BLaER1 treated with 17β-estradiol and CSF1 and Interleukin-3, amounts not matched to agents 10 nM and 100 nM (cell line): ENCODE measurements around the gene USP12.
"Not testable (repeated sequence)": the region's sequence is repeated elsewhere in the genome, so short reads cannot be mapped to it uniquely, and the experiment has no call there.

Source experiments
- H3K27ac ChIP-seq, 11 experiments: shearing (Covaris generic); formaldehyde crosslinking; 2 replicates each; pipeline ENCODE4 v1.8.1; 2022
- H3K27me3 ChIP-seq, 11 experiments: shearing (Covaris generic); formaldehyde crosslinking; 2 replicates each; pipeline ENCODE4 v1.8.1; 2022
- H3K36me3 ChIP-seq, 11 experiments: shearing (Covaris generic); formaldehyde crosslinking; 2 replicates each; pipeline ENCODE4 v1.8.1; 2022
- H3K4me1 ChIP-seq, 10 experiments: shearing (Covaris generic); formaldehyde crosslinking; 2 replicates each; pipeline ENCODE4 v1.8.1; 2022
- H3K4me2 ChIP-seq, 11 experiments: shearing (Covaris generic); formaldehyde crosslinking; 2 replicates each; pipeline ENCODE4 v1.8.1; 2022
- H3K4me3 ChIP-seq, 10 experiments: shearing (Covaris generic); formaldehyde crosslinking; 2 replicates each; pipeline ENCODE4 v1.8.1; 2022
- H3K9ac ChIP-seq, 11 experiments: shearing (Covaris generic); formaldehyde crosslinking; 2 replicates each; pipeline ENCODE4 v1.8.1; 2022
- H3K9me3 ChIP-seq, 11 experiments: shearing (Covaris generic); formaldehyde crosslinking; replicated peaks in 1 of 11; 2 replicates each; pipeline ENCODE4 v1.8.1; 2022
- H4K20me1 ChIP-seq, 11 experiments: shearing (Covaris generic); formaldehyde crosslinking; 2 replicates each; pipeline ENCODE4 v1.8.1; 2022
- Cebpa-rat ChIP-seq, 11 experiments: shearing (Covaris generic); IDR thresholded peaks; 2 replicates each; pipeline ENCODE4 v1.8.1; 2022

The USP12 gene

GRCh38 chr13:27073186-27073585 is 98.4 kb downstream of the USP12 start:
- Histone ChIP-seq H4K20me1 (peaks cover 0 to 12% (median 0%) of the 10 kb centered on the region in 11 experiments; a peak in 1 of 22 replicates), H3K9ac (no peak overlapping the region), H3K4me1 (no peaks in the 10 kb centered on the region), H3K36me3 (peaks cover 36 to 88% (median 59%) of the 10 kb centered on the region in 11 experiments), H3K27me3 (no peaks in the 10 kb centered on the region), H3K27ac (no peak overlapping the region), H3K9me3 (no peaks in the 10 kb centered on the region), H3K4me3 (no peak overlapping the region), H3K4me2 (no peak overlapping the region)
- TF ChIP-seq Cebpa-rat (IDR thresholded peaks at IDR 0.05), result no peak

GRCh38 chr13:27066123-27066522 is 105.5 kb downstream of the USP12 start:
- H3K4me2 ChIP-seq, H3K4me3 ChIP-seq, H3K27me3 ChIP-seq, H3K4me1 ChIP-seq, H4K20me1 ChIP-seq, H3K9ac ChIP-seq, H3K27ac ChIP-seq: not testable (repeated sequence)
- peaks cover 7 to 19% (median 10%) of the 10 kb centered on the region in 11 experiments for H3K9me3 ChIP-seq
- H3K36me3 ChIP-seq, result peaks cover 14 to 62% (median 22%) of the 10 kb centered on the region in 11 experiments

DNA sequence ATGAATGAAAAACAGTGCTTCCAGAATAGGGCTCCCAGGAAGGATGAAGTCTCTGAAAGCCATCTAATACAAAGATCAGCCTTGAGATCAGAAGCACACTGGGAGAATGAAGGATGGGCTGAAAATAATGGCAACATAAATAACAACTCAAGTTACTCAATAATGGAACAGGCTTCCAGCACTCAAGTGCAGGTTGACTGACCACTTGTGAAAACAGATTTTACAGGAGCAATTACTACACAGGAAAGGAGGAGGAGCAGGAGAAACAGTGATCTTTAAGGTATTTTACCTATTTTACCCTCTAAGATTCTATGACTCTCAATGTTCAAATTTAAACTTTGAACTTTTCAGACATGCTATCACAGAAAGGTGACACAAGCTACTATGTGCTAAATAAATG is 106.0 kb downstream of the USP12 start:
- Histone ChIP-seq H4K20me1 (no peaks in the 10 kb centered on the region), H3K36me3 (peaks cover 14 to 56% (median 19%) of the 10 kb centered on the region in 11 experiments), H3K27ac (no peak overlapping the region), H3K9me3 (peaks cover 7 to 19% (median 10%) of the 10 kb centered on the region in 11 experiments), H3K4me3 (no peak overlapping the region), H3K4me2 (no peak overlapping the region), H3K27me3 (no peaks in the 10 kb centered on the region), H3K4me1 (no peaks in the 10 kb centered on the region), H3K9ac (no peak overlapping the region)
- TF ChIP-seq Cebpa-rat (IDR thresholded peaks at IDR 0.05), result no peak

GRCh38 chr13:27064252-27064995 is 107.2 kb downstream of the USP12 start:
- Histone ChIP-seq H3K9me3 (peaks cover 7 to 19% (median 10%) of the 10 kb centered on the region in 11 experiments), H3K4me1 (no peaks in the 10 kb centered on the region), H3K27ac (no peak overlapping the region), H3K27me3 (no peaks in the 10 kb centered on the region), H3K36me3 (peaks cover 7 to 45% (median 9%) of the 10 kb centered on the region in 11 experiments), H3K9ac (no peak overlapping the region), H3K4me2 (no peak overlapping the region), H3K4me3 (no peak overlapping the region), H4K20me1 (no peaks in the 10 kb centered on the region)
- TF ChIP-seq Cebpa-rat (IDR thresholded peaks at IDR 0.05), result no peak

DNA sequence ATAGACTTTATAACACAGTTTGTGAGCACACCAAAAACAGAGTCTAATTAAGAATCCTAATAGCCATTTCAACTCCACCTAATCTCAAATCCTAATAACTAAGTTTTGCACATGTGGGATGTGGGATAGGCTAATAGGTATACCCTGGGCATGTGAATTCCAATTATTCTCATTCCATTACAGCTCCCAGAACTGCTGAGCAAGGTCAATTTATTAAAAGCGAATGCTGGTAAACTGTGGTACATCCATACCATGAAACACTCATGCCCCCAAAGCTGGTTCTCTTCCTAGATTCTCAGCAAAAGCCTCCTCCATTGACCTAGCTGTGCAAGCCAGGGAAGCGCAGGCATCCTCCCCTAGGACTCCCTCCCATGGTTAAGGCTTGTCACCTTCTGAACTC is 113.8 kb downstream of the USP12 start:
- Histone ChIP-seq H3K36me3 (0 out of 22 replicates have a peak, but pooled peaks cover 0 to 8% (median 0%) of the 10 kb centered on the region in 11 experiments), H3K9ac (no peak overlapping the region), H3K27ac (no peak overlapping the region), H3K4me2 (no peak overlapping the region), H3K9me3 (peaks cover 0 to 7% (median 2%) of the 10 kb centered on the region in 11 experiments; a peak in 14 of 22 replicates), H3K4me3 (no peak overlapping the region), H3K4me1 (peaks cover 0 to 6% (median 0%) of the 10 kb centered on the region in 10 experiments; a peak in 1 of 20 replicates), H4K20me1 (peaks cover 0 to 10% (median 0%) of the 10 kb centered on the region in 11 experiments; a peak in 1 of 22 replicates), H3K27me3 (no peaks in the 10 kb centered on the region)
- no peak for TF ChIP-seq Cebpa-rat (IDR thresholded peaks at IDR 0.05)

DNA sequence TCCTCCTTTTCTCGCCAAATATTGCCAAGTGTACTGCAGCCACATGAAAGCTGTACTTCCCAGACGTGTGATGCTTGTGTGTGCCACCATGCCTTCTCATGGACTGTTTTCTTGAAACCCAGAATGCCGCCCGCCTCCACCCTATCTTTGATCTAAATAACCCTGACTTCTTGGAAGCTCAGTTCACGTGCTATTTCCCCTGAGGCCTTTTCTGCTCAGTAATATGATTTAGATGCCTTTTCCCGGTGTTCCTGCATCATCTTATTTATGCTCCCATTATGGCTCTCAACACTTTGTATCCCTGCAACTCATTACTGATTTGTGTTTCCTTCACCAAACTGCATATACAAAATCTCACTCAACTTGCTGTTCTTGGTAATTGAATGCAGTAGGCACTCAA is 116.1 kb downstream of the USP12 start:
- Histone ChIP-seq H3K36me3 (peaks cover 0 to 11% (median 0%) of the 10 kb centered on the region in 11 experiments; a peak in 2 of 22 replicates), H3K27me3 (no peaks in the 10 kb centered on the region), H3K4me1 (peaks cover 0 to 6% (median 0%) of the 10 kb centered on the region in 10 experiments; a peak in 1 of 20 replicates), H4K20me1 (peaks cover 0 to 10% (median 0%) of the 10 kb centered on the region in 11 experiments; a peak in 1 of 22 replicates), H3K4me3 (no peak overlapping the region), H3K27ac (no peak overlapping the region), H3K4me2 (no peak overlapping the region), H3K9me3 (peaks cover 0 to 3% (median 0%) of the 10 kb centered on the region in 11 experiments; a peak in 4 of 22 replicates), H3K9ac (no peak overlapping the region)
- TF ChIP-seq Cebpa-rat (IDR thresholded peaks at IDR 0.05), result no peak

DNA sequence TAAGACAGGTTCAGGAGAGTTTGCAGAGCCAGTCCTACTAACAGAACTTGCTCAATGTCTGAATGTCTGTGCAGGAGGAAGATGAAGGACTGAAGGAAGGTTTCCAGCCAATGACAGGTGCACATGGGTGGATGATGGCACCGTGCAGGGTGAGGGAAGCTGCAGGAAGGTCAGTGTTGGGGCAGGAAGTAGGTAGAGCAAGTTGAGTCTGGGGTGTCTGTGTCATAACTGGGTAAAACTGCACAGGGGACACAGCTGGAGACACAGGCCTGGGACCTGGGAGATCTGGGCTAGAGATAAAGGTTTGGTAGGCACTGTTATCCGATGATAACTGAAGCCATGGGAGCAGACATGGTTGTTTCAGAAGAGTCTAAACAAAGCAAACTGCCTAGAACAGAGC is 116.9 kb downstream of the USP12 start:
- Histone ChIP-seq H3K36me3 (peaks cover 0 to 14% (median 0%) of the 10 kb centered on the region in 11 experiments; a peak in 2 of 22 replicates), H3K27ac (no peak overlapping the region), H3K4me3 (no peak overlapping the region), H3K4me1 (peaks cover 0 to 6% (median 0%) of the 10 kb centered on the region in 10 experiments; a peak in 1 of 20 replicates), H4K20me1 (peaks cover 0 to 10% (median 0%) of the 10 kb centered on the region in 11 experiments; a peak in 1 of 22 replicates), H3K9ac (no peak overlapping the region), H3K4me2 (no peak overlapping the region), H3K27me3 (no peaks in the 10 kb centered on the region), H3K9me3 (peaks cover 0 to 6% (median 0%) of the 10 kb centered on the region in 11 experiments; a peak in 4 of 22 replicates)
- no peak for TF ChIP-seq Cebpa-rat (IDR thresholded peaks at IDR 0.05)

GRCh38 chr13:27053902-27054595 is 117.6 kb downstream of the USP12 start:
- Histone ChIP-seq H3K36me3 (peaks cover 0 to 9% (median 0%) of the 10 kb centered on the region in 11 experiments; a peak in 2 of 22 replicates), H3K4me3 (no peak overlapping the region), H3K9ac (no peak overlapping the region), H3K27me3 (no peaks in the 10 kb centered on the region), H3K4me1 (peaks cover 0 to 6% (median 0%) of the 10 kb centered on the region in 10 experiments; a peak in 1 of 20 replicates), H4K20me1 (peaks cover 0 to 10% (median 0%) of the 10 kb centered on the region in 11 experiments; a peak in 1 of 22 replicates), H3K4me2 (no peak overlapping the region), H3K9me3 (peaks cover 0 to 6% (median 0%) of the 10 kb centered on the region in 11 experiments; a peak in 4 of 22 replicates), H3K27ac (no peak overlapping the region)
- no peak for TF ChIP-seq Cebpa-rat (IDR thresholded peaks at IDR 0.05)
